ENCODE data around the gene ERP44.
"Not testable (repeated sequence)": the region's sequence is repeated elsewhere in the genome, so short reads cannot be mapped to it uniquely, and the experiment has no call there.

Gene ERP44

DNA sequence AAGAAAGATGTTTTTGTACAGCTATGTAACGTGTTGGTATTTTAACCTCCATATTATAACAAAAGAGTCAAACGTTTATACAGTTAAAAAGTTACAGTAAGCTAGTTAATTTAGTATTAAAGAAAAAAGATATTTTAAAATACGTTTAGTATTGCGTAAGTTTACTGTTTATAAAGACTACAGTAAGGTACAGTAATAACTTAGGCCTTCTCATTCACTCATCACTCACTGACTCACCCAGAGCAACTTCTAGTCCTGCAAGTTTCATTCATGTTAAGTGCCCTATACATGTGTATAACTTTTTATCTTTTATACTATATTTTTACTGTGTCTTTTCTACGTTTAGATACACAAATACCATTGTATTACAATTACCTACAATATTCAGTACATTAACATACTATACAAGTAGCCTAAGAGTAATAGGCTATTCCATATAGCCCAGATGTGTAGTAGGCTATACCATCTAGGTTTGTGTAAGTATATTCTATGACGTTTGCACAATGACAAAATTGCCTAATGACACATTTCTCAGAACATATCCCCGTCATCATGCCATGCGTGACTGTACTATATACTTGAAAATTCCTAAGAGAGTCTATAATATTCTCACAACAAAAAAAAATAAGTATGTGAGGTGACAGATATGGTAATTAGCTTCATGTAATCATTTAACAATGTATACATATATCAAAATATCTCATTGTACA is 33.8 kb downstream of the ERP44 start:
- DNase-seq = no peak

DNA sequence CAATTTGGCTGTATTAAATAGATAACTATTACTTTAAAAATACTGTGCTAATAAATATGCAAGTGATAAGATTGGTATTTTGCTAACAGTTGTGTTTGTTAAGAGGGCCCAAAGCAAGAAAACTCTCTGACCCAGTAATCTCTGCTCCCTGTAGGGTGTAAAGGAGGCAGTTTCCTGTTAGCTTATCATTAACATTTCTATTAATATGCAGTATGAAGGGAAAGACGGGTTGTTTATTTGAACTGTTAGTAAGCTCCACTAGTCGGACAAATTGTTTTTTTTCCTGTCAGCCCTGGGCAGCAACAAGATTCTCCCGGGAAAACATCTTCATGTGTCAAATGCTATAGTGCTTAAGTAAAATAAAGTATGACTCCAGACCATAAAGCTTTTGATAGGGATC is 35.6 kb downstream of the ERP44 start:
- DNase-seq = no peak

DNA sequence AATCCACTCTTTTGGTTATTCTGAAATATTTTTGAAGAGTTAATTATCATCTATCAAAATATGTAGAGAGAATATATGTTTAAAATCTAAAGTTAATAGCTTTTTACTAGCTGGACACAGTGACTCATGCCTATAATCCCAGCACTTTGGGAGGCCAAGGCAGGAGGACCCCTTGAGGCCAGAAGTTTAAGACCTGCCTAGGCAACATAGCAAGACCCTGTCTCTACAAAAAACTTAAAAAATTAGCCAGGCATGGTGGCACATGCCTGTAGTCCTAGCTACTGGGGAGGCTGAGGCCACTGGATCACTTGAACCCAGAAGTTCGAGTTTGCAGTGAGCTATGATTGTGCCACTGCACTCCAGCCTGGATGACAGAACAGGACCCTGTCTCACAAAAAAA is 36.1 kb downstream of the ERP44 start:
- DNase-seq = not testable (repeated sequence)

DNA sequence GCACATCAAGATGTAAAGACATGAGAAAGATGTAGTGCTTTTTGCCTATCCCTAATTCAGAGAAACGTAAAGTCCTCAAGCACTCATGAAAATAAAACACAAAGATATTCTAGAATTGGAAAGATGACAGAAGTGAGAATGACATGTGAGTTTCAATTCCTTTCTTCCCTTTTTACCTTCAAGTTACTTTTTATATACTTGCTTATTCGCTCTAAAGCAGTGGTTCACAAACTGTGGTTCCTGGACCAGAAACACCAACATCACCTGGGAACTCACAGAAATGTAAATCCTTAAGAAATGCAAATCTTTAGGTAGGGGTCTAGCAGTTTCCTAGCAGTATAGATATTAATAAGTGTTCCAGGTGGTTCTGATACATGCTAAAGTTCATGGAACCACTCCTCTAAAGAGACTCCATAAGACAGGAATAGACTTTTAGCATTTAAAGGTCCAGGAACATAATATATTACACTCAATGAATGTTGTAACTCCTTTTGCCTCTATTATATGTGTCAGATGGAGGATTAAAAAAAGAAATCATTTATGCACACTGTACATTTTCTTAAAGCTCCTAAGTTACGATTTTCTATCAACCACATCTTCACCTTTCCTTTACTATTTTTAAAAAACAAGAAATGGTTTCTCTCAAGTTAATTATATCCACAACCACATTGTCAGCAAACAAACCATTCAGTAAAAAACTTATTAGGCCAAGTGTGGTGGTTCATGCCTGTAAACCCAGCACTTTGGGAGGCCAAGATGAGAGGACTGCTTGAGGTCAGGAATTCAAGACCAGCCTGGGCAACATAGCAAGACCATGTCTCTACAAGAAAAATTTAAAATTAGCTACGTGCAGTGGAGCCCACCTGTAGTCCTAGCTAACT is 39.9 kb downstream of the ERP44 start:
- DNase-seq = no peak

DNA sequence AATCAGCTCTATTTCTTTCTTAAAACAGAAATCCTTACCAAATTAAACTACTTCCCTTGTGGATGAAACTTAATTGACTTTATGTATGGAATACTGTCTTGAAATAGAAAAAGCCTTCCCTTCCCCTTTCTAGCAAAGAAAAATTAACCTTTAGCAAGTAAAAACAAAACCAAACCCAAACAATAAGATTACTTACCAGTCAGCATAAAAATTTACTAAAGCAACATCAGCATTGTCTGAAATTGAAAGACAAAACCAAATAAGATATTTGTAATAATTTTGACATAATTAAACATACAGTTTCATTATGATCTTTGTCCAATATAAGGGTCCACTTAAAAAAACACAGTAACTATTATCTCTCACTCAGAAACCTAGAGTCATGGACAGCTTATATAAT is 41.2 kb downstream of the ERP44 start:
- no peak for DNase-seq

DNA sequence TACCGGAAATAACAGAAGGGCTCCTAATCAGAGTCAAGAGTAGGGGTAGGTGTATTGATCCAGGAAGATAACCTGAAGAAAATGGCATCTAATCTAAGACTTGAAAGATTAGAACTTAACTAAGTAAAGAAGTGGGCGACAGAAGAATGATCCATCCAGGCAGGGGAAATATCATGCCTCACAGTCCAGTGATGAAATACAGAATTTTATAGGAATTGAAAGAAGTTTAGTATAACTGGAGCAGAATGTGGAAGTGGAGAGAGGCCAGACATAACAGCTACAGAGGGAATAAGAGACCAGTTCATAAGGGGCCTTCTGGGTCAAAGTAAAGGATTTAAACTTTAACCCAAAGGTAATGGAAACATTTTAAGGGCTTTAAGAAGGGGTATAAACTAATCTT is 42.2 kb downstream of the ERP44 start:
- no peak for DNase-seq

DNA sequence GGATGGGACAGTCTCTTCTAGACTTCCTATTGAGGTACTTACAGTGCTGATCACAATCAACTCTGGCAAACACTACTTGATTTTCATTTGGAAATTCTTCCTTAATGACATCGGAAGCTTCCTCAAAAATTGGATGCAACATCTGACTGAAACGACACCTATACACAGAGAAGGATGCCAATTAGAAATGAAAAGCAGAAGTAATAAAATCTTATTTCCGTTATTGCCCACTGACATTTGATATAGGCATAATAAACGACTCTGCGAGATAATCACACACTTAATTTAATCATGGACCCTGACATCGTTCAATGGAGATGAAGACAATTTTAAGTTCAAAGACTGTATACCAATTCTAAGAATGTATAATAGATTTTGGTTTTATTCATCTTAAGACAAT is 46.4 kb downstream of the ERP44 start:
- DNase-seq = no peak

DNA sequence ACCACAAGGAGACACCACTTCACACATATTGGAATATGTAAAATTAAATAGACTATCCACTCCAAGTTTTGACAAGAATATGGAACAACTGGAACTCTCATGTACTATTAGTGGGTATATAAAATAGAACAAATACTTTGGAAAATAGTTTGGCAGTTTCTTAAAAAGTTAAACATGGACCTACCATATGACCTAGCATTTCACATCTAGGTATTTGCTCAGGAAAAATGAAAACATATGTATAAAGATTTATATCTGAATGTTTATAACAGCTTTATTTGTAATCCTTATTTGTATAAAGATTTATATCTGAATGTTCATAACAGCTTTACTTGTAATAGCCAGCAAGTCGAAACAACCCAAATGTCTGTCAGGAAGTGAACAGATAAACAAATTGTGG is 49.2 kb downstream of the ERP44 start:
- no peak for DNase-seq

DNA sequence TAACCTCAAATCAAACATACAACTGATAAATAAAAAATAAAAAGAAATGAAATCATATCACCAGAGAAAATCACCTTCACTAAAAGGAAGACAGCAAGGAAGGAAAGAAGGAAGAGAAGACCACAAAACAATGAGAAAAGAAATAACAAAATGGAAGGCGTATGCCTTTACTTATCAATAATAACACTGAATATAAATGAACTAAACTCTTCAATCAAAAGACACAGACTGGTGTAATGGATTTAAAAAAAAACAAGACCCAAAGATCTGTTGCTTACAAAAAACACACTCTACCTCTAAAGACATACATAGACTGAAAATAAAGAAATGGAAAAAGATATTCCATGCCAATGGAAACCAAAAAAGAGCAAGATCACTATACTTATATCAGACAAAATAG is 60.3 kb downstream of the ERP44 start:
- DNase-seq = no peak

DNA sequence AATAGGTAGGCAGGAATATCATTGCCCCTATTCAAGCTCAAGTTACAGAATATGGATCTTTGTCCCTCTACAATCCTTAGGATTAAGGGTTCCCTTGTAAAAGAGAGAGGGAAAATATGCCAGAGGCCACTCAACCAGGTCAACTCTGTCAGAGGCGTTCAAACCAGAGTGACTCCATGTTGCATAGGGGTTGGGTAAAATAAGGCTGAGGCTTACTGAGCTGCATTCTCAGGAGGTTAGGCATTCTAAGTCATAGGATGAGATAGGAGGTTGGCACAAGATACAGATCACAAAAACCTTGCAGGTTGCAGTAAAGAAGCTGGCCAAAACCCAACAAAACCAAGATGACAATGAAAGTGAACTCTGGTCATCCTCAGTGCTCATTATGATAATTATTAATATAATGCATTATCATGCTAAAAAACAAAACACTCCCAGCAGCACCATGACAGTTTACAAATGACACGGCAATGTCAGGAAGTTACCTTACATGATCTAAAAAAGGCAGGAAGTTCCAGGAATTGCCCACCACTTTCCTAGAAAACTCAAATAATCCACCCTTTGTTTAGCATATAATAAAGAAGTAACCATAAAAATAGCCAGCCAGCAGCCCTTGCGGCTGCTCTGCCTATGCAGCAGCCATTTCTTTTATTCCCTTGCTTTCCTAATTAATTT is 64.8 kb downstream of the ERP44 start:
- no peak for DNase-seq

DNA sequence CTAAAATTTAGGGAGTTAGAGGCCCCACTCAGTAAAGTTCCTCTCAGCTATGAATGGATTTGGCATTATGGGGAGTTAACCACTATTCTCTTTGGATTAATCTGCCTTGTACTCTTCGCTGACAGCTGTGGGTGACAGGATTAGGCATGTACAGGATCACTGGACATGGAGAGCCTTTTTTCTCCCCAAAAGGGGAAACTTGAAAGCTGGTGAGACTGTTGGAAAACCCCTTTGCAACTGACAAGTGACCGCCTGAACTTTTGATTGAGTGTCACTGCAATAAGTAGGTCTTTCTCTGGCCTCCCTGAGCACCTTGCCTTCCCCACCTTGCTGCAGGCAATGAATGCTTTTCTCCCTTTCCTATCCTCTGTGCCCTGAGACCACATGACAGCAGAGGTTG is 68.3 kb downstream of the ERP44 start:
- no peak for DNase-seq

DNA sequence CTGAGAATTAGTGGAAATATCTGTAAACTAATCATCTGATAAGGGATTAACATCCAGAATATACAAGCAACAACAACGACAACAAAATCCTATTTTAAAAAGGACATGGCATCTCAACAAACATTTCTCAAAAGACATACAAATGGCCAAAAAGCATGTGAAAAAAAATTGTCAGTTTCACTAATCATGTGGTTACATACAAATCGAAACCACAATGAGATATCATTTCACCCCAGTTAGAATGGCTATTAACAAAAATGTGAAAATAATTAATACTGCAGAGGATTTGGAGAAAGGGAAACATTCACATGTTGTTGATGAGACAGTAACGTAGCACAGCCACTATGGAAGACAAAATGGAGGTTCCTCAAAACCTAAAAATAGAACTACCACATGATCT is 69.5 kb downstream of the ERP44 start:
- no peak for DNase-seq

DNA sequence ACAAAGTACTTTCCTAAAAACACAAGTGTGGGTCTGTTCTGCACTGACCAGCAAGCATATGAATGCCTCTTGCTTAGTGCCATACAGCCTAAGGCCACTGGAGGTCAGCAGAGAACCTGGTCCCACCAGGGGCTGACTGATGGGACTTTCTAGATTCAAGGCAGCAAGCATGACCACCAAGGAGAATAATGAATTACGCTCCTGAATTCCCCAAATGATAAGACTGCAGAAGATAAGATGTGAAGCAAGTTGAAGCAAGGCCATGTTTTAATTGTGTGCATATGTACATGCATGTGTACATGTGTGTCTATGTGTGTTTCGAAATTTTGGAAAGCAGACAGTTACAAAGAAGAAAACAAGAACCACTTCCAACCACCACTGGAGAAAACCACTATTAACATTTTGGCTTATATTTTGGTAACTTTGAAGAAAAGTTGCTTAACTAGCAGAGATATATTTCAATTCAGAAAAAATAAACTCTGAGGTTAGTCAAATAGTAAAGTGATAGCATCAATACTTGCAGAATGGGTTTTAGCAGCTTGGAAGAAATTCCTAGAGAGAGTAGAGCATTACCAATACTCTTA is 70.5 kb downstream of the ERP44 start:
- peak; percentile 79 for DNase-seq

DNA sequence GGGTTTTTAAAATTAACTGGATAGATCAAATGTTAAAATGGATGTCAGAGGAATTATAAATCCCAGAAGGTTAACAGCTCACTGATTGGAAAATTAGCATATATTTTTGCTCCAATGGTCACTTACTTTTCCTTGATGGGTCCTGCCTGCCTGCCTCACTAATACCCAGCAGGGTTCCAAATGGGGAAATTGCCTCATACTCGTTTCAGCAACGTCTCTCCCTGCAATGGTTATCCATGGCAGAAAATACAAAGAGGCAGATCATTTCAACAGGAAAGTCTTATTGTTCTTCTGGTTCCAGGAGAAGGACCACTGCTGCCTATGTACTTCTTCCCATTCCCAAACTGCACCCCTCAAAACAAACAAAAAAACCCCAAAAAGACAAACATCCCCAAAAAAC is 71.3 kb downstream of the ERP44 start:
- DNase-seq = no peak

DNA sequence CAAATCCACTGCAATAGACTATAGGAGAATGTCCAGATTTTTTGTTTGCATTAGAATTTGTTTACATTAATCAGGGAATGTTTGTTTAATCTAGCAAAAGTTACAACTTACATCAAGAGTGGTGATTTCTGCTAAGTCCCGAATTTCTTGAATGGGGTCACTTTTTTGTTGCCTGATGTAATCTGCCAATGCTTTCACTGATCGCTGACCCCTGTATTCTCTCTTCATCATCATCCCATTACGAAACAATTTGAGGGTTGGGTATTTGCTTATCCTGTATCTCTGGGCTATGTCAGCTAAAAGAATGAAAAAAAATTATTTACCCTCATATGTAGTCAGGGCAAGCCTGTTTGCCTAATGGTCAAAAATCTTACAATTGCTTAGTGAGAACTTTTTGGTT is 76.9 kb downstream of the ERP44 start:
- DNase-seq = no peak

DNA sequence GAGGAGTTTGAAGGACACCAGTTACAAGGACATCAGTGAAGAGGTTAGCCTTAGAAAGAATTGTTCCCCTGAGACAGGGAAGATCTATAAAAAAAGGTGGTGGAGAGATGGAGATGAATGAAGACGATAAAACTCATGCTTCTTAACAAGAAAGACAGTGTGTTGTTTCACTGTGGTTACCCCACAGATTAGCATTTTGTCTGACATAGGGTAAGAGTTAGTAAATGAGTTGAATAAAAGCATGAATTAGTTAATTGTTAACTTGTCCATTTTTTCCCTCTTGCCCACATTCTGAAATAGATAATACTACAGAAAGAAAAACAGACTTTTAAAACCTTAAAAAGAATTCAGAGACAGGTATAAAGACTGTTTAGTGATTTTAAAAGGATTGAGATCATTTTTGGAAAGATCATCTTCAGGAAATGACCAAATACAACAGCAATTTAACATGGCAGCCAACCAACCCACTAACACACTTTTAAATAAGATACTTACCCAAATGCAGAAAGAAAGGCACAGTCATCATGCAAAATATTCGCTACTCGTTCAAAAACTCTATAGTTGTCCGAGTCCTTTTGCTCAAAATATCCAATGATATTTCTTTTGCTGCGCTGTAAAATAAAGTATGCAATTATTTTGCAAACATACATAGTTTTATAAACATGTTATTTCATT is 78.5 kb downstream of the ERP44 start:
- no peak for DNase-seq

DNA sequence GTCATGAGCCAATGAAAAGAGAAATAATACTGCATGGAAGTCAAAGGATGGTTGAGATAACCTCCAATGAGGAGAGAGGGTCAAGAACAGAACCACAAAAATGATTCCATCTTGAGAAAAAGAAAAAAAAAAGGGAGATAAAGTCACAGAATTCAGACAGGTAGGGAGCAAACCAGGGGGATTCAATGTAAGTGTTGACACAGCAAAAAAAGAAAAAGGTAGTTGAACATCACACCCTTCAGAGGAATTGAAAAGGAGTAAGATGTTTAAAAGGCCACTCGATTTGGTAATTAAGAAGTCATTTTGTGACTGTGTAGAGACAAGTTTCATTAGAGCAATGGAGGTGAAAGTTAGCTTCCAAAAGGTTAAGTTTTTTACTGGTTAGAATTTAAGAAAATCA is 79.3 kb downstream of the ERP44 start:
- DNase-seq = no peak

DNA sequence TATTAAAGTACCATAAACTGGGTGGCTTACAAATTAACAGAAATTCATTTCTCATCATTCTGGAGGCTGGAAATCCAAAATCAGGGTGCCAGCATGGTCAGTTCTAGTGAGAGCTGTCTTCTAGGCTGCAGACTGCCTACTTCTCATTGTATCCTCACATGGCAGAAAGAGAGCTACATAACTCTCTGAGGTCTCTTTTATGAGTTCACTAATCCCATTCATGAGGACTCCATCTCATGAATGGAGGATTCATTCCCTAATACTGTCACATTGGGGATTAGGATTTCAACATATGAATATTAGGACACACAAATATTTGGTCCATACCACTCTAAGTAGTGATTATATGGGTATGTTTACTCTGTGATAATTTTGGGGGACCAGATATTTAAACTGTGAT is 84.0 kb downstream of the ERP44 start:
- no peak for DNase-seq

DNA sequence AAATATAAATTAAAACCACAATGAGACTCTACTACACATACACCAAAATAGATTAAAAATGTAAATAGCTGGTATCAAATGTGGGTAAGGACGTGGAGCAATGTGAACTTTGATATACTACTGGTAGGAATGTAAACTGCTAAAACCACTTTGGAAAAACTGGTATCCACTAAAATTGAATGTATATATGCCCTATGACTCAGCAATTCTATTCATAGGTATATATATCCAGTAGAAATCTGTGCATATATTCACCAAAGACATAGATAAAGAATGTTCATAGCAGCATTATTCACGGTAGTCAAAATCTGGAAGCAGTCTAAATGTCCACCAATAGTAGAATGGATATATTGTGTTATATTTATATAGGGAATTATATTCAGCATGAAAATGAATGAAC is 85.2 kb downstream of the ERP44 start:
- DNase-seq = no peak

DNA sequence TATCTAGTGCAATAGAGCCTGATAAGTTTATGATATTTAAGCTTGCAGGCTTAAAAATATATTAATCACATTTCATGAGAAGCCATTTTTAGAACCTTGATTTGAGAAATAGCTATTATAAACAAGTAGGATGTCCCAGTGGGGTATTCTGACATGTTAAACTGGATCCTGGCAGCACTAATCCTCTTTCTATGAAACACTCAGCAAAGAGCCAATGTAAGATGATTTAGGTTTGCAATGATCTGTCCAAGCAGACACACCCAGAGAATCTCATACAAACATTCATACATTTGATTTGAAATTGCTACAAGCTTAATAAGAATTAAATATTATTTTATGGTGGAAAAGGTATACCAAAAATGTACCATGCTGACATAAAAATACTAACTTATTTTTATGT is 86.5 kb downstream of the ERP44 start:
- DNase-seq = no peak

DNA sequence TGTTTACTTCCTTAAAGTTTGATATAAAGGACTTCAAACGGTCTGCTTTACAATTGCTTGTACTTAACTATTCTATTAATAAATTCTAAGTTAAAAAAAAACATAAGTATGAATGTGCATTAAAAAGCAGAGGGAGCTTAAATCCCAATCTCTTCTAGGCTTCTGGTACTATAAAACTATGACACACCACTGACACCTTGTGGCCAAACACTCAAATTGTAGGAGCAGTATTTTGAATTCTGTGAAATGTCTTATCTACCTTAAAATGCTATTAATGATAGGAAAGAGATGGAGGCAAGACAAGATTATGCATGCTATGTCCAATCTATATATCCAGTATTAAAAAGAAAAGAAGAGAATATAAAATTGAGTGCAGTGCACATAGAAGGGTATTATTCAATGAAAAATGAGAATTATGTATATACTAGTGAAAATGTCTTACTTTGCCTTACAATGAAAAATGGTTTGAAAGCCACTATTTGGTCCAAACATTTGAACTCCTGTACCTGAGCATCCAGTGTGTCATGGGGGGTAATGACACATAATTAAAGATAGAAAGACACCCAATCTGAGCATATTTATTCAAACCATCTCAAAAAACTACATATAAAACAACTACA is 87.6 kb downstream of the ERP44 start:
- no peak for DNase-seq

DNA sequence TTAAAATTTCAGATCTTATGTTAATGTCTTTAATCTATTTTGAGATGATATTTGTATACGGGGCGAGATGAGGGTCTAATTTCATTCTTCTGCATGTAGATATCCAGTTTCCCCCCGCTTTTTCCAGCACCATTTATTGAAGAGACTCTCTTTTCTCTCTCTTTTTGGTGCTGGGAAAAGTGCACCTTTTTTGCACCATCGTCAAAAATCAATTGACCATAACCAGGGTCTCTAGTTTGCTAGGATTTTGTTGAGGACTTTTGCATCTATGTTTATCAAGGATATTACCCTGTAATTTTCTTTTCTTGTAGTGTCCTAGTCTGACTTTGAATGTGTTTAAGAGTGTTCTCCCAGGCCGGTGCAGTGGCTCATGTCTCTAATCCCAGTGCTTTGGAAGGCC is 99.0 kb downstream of the ERP44 start:
- no peak for DNase-seq

DNA sequence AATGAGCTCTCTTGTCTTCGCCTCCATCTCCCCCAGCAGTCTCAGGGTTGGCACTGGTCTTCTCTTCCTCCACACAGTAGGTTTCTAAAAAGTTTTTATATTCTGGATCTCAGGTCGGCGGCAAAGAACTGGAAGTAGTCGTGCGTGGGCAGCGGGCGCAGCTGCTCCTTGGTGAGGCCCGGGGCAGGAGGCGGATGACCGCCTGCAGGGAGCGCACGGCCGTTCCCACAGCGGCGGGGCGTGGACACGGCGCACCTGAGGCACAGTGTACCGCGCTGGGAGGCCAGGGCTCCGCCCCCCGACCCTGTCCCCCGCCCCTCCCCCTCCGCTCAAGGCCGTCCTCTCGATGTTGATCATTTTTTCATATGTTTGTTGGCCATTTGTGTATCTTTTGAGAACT is 99.9 kb downstream of the ERP44 start:
- no peak for DNase-seq
